NT2/D1 (cell line): ENCODE results near the gene PPM1H.

Experiments
- SUZ12 ChIP-seq: IDR thresholded peaks from 2 replicates; pipeline ENCODE4 v1.6.1; 2011; ENCODE audit not compliant: insufficient read length, insufficient read depth; ENCODE audit errors: extremely low read depth
- YY1 ChIP-seq: IDR thresholded peaks from 2 replicates; pipeline ENCODE4 v1.6.1; 2011; ENCODE audit not compliant: insufficient read length, insufficient read depth

GRCh38 chr12:62955678-62956077 is 20.7 kb upstream of the PPM1H start:
- no peak for TF ChIP-seq YY1
- no peak for TF ChIP-seq SUZ12
